GM10266 (cell line): ENCODE results near the gene CD274.
"Not testable (repeated sequence)": the region's sequence is repeated elsewhere in the genome, so short reads cannot be mapped to it uniquely, and the experiment has no call there.

Experiments used
- DNase-seq: peaks from one replicate; pipeline ENCODE4 v3.0.0; 2012; ENCODE audit errors: extremely low spot score
- CTCF ChIP-seq: IDR thresholded peaks from 2 replicates; pipeline ENCODE4 v1.5.1; 2012; ENCODE audit warnings: mild to moderate bottlenecking, low read depth; ENCODE audit not compliant: control insufficient read depth, insufficient read depth; ENCODE audit errors: missing control alignments

The CD274 gene

DNA sequence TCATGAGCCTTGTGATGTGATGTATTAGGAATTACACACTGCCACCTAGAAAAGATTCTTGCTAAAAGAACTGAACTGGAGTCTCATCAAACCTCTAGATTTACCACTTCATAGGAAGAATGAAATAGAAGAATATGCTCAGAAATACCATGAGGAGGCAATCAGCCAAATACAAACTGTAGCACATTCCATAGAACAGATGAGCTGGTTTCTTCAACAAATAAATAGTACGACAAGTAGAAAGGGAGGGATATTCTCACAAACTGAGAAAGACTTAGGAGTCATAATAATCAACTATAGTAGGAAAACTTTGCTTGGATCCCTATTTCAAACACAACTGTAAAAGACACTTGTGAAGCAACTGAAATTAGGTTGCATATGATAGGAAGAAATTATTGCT is 28.1 kb upstream of the CD274 start:
- DNase-seq, result no peak
- TF ChIP-seq CTCF, result no peak

DNA sequence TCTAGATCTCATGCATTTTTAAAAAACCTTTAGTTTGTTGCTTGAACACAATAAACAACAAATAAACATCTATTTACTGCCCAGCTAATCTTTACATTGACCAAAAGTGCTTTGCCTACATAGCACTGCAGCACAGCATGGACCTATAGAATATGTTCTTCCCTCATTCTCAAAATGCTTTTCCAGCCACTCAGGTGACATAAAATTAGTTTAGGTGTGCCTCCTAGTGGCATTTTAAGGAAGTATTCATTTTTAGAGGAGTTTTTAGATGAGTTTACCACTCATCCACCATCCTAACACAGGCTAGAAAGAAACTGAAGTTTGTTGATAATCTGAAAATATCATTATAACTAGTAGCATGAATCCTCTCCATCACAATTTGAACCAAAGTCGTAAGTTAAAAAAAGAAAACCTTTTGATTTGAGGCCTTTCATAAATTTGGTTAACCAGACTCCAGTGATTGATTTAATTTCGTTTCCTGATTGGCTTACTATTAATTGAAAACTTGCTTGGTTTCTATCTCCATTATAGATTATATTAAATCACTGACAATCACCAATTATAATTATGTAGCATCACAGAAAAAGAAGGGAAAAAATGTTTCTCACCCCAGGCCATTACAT is 25.2 kb upstream of the CD274 start:
- DNase-seq, result peak; percentile 50
- TF ChIP-seq CTCF, result peak; percentile 45

DNA sequence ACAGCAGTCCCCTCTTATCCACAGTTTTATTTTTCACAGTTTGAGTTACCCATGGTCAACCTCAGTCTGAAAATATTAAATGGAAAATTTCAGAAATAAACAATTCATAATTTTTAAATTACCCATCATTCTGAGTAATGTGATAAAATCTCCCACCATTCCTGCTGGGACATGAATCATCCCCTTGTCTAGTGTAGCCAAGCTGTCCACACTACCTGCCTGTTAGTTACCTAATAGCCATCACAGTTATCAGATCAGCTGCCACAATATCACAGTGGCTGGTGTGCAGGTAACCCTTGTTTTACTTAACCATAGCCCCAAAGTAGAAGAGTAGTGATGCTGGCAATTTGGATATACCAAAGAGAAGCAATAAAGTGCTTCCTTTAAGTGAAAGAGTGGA is 23.3 kb upstream of the CD274 start:
- no peak for TF ChIP-seq CTCF

GRCh38 chr9:5428172-5428571 is 22.2 kb upstream of the CD274 start:
- DNase-seq, result no peak
- TF ChIP-seq CTCF, result no peak

More for the DNA sequence above, 23.3 kb upstream of the CD274 start:
- DNase-seq, result no peak

DNA sequence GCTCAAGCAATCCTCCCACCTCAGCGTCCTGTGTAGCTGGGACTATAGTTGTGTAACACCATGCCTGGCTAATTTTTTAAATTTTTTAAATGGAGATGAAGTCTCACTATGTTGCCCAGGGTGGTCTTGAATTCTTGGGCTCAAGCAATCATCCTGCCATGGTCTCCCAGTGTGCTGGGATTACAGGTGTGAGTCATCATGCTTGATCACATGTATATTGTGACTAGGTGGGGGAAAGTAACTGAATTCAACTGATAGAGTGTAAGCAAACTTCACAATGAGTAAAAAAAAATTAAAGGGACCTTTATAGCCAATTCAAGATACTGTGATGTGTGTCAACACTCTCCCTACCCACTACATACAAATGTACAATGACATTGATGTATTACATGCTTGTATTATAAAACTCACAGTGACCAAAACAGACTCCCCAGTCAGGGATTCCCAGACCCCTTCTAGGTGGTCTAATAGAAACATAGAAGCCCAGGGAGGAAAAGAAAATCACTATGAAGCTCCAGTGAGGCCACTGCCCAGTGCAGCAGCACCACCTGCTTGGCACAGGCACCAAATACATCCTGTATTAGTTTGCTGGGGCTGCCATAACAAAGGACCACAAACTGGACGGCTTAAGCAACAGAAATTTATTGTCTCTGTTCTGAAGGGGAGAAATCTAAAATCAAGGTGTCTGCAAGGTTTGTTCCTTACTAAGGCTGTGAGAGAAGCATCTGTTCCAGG is 21.4 kb upstream of the CD274 start:
- TF ChIP-seq CTCF, result peak; percentile 12
- DNase-seq, result no peak

DNA sequence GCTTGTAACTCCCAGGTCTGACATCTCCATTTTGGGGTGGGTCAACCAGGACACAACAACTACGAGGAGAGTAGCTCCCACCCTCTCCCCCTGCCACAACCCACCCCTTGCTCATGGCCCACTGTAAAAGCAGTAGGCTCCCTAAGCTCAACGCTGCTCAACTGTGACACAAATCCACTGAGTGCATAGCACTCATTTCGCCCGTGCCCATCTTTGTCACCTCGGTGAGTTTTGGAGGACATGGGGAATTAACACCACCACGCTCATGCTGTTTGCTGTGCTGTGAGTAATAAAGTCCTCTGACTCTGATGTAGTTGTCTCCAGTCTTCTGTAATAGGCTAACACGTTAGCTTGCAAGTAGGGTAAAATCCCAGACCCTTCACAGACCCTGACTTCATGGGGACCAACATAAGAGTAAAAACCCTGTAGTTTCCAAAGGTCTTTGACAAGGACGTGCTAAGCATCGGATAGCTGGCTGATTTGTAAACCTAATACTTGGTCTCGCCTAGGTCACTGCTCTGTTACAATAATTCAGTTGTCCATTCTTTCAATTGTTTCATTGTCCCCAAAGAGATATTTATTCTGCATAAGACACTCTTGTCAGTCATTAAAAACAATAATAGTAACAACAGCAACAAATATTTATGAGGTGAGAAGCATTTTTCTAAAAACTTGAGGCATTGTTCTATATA is 20.3 kb upstream of the CD274 start:
- TF ChIP-seq CTCF, result no peak
- DNase-seq, result no peak

GRCh38 chr9:5430912-5431311 is 19.4 kb upstream of the CD274 start:
- DNase-seq, result no peak
- no peak for TF ChIP-seq CTCF

DNA sequence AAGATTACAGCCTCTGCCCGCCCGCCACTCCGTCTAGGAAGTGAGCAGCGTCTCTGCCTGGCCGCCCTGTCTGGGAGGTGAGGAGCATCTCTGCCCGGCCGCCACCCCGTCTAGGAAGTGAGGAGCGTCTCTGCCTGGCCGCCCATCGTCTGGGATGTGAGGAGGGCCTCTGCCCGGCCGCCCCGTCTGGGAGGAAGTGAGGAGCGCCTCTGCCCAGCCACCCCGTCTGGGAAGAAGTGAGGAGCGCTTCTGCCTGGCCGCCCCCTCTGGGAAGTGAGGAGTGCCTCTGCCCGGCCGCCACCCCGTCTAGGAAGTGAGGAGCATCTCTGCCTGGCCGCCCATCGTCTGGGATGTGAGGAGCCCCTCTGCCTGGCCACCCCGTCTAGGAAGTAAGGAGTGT is 17.5 kb upstream of the CD274 start:
- not testable (repeated sequence) for DNase-seq

- DNase-seq, result not testable (repeated sequence)
These were observed 17.0 kb upstream of the CD274 start for GRCh38 chr9:5433328-5433727.

DNA sequence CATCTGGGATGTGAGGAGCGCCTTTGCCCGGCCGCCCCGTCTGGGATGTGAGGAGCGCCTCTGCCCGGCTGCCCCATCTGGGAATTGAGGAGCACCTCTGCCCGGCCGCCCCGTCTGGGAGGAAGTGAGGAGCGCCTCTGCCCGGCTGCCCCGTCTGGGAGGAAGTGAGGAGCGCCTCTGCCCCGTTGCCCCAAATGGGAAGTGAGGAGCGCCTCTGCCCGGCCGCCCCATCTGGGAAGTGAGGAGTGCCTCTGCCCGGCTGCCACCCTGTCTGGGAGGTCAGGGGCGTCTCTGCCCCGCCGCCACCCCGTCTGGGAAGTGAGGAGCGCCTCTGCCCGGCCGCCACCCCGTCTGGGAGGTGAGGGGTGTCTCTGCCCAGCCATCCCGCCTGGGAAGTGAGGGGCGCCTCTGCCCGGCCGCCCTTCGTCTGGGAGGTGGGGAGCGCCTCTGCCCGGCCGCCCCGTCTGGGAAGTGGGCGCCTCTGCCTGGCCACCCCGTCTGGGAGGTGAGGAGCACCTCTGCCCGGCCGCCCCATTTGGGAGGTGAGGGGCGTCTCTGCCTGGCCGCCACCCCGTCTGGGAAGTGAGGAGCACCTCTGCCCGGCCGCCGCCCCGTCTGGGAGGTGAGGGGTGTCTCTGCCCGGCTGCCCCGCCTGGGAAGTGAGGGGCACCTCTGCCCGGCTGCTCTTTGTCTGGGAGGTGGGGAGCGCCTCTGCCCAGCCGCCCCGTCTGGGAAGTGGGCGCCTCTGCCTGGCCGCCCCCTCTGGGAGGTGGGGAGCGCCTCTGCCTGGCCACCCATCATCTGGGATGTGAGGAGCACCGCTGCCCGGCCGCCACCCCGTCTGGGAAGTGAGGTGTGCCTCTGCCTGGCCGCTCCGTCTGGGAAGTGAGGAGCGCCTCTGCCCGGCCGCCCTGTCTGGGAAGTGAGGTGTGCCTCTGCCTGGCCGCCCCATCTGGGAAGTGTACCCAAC is 16.2 kb upstream of the CD274 start:
- not testable (repeated sequence) for DNase-seq
